ENCODE results near the gene USP22. TPM values are rescaled to one million over a fixed set of nuclear protein-coding genes. Genes with fewer than 3 reads are reported as not detected.

Gene USP22
- total RNA-seq, 1 donor: 129 TPM

GRCh38 chr17:20993863-20994778 is 48.7 kb downstream of the USP22 start:
- H3K4me1 ChIP-seq (ENCODE audit: insufficient read depth, low read length): no peaks in the 10 kb centered on the region
- H3K9me3 ChIP-seq (ENCODE audit: low read depth, low read length): no peaks in the 10 kb centered on the region
- no peaks in the 10 kb centered on the region for H3K27me3 ChIP-seq (ENCODE audit: insufficient read depth, low read length)
- H3K4me3 ChIP-seq (ENCODE audit: low read length): no peak overlapping the region

GRCh38 chr17:20992987-20993862 is 49.6 kb downstream of the USP22 start:
- no peak overlapping the region for H3K4me3 ChIP-seq (ENCODE audit: low read length)
- H3K4me1 ChIP-seq (ENCODE audit: insufficient read depth, low read length): no peaks in the 10 kb centered on the region
- H3K27me3 ChIP-seq (ENCODE audit: insufficient read depth, low read length): no peaks in the 10 kb centered on the region
- no peaks in the 10 kb centered on the region for H3K9me3 ChIP-seq (ENCODE audit: low read depth, low read length)

- H3K4me3 ChIP-seq (ENCODE audit: low read length): no peak overlapping the region
- H3K9me3 ChIP-seq (ENCODE audit: low read depth, low read length): no peaks in the 10 kb centered on the region
- no peaks in the 10 kb centered on the region for H3K27me3 ChIP-seq (ENCODE audit: insufficient read depth, low read length)
- H3K4me1 ChIP-seq (ENCODE audit: insufficient read depth, low read length): no peaks in the 10 kb centered on the region
Measured at GRCh38 chr17:20992416-20992815, 50.4 kb downstream of the USP22 start.

- no peaks in the 10 kb centered on the region for H3K27me3 ChIP-seq (ENCODE audit: insufficient read depth, low read length)
- no peaks in the 10 kb centered on the region for H3K9me3 ChIP-seq (ENCODE audit: low read depth, low read length)
- H3K4me1 ChIP-seq (ENCODE audit: insufficient read depth, low read length): no peaks in the 10 kb centered on the region
- H3K4me3 ChIP-seq (ENCODE audit: low read length): no peak overlapping the region
Measured at GRCh38 chr17:20991276-20992037, 51.4 kb downstream of the USP22 start.

DNA sequence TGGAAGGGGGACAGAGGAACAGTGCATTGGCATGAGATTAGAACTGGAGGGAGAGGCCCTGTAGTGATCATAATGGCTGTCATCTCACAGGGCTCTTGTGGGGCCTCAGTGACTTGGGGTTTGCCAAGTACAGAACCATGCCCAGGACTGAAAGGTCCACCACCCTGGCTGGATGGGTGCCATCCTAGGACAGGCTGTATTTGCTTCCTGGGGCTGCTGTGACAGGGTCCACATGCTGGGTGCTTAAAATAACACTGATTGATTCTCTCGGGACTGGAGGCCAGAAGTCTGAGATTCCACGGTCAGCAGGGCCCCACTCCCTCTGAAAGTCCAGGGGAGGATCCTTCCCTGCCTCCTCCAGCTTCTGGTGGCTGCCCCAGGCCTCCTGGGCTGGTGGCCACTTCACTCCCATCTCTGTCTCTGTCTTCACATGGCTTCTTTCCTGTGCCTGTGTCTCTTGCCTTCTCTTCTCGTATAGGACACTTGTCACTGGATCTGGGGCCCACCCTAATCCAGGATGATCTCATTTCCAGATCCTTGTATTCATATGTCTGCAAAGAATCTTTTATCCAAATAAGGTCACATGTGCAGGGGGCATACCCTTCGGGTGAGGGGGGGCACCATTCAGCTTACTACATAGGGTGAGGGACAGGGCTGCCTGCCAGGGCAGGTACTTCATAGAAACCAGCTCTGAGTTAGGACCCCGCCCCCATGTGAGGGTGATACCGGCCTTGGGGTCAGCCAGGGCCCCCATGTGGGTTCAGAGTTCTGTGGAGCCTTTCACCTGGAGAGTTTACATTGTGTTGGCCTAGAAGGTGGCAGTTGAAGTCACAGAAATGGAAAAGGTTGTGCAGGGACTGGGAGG is 52.6 kb downstream of the USP22 start:
- Histone ChIP-seq H3K4me3 (ENCODE audit: low read length) (no peak overlapping the region), H3K27me3 (ENCODE audit: insufficient read depth, low read length) (no peaks in the 10 kb centered on the region), H3K4me1 (ENCODE audit: insufficient read depth, low read length) (no peaks in the 10 kb centered on the region), H3K9me3 (ENCODE audit: low read depth, low read length) (no peaks in the 10 kb centered on the region)

DNA sequence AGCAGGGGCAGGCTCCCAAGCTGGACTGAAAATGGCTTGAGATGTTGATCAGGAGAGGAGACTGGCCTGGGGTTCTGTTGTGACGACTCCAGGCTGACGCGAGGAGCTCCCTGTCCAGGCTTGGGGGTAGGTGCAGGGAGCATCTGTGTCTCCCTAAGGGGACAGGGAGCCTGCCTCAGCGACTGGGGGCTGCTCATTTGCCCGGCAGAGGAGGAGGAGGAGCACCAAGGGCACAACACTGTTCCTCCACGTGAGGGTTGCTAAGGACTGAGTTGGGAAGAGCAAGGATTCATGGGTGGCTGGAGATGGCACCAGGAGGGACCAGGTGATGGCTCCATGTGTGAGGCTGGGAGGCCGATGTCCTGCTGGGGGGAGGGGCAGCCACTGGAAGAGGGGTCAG is 53.3 kb downstream of the USP22 start:
- H3K9me3 ChIP-seq (ENCODE audit: low read depth, low read length): no peaks in the 10 kb centered on the region
- H3K4me1 ChIP-seq (ENCODE audit: insufficient read depth, low read length): no peaks in the 10 kb centered on the region
- no peaks in the 10 kb centered on the region for H3K27me3 ChIP-seq (ENCODE audit: insufficient read depth, low read length)
- H3K4me3 ChIP-seq (ENCODE audit: low read length): no peak overlapping the region

- Histone ChIP-seq H3K4me3 (ENCODE audit: low read length) (no peak overlapping the region), H3K4me1 (ENCODE audit: insufficient read depth, low read length) (no peaks in the 10 kb centered on the region), H3K9me3 (ENCODE audit: low read depth, low read length) (no peaks in the 10 kb centered on the region), H3K27me3 (ENCODE audit: insufficient read depth, low read length) (no peaks in the 10 kb centered on the region)
Measured at GRCh38 chr17:20988896-20989295, 53.9 kb downstream of the USP22 start.

DNA sequence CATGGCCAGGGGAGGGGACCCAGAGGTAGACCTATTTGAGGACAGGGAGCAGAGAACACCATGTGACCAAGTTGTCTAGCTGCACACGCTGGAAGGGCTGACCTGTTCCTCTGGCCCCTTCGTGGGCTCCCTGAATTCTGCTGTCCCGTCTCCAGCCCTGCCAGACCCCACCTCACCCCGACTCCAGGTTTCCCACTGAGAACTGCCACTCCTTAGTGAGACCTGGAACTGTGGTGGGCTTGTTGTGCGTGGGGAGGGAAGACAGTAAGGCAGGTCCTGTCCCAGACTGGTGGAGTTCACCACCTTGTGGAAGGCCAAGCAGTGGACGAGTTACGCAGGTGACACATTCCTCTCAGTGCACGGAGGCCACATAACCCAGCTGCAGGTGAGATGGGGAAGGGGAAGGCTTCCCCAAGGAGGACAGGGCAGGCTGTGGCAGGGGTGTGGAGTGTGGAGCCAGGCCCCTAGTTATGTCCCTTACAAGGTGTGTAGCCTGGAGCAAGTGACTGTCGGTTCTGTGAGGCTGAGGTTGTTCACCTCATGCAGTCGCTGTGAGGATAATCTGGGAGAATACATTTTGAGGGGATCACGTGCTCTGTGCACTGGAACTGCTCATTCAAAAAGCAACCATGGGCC is 54.7 kb downstream of the USP22 start:
- Histone ChIP-seq H3K27me3 (ENCODE audit: insufficient read depth, low read length) (no peaks in the 10 kb centered on the region), H3K4me1 (ENCODE audit: insufficient read depth, low read length) (no peaks in the 10 kb centered on the region), H3K9me3 (ENCODE audit: low read depth, low read length) (no peaks in the 10 kb centered on the region), H3K4me3 (ENCODE audit: low read length) (no peak overlapping the region)

DNA sequence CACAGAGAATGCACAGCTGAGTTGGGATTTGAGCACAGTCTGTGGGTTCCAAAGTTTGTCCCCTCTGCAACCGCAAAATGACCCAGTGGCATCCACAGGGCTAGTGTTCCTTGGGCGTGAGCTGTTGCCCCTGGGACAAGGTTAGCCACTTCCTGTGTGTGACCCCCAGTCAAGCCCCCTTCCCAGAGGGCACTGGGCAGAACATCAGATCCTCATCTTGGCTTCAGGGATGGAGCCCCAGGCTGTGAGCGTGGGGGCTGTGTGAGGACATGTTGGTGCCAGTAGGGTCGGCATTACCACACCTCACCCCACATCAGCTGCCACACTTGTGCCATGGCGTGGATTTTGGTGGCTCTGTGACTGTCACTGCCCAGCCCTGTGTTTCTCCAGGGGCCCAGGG is 55.3 kb downstream of the USP22 start:
- no peaks in the 10 kb centered on the region for H3K4me1 ChIP-seq (ENCODE audit: insufficient read depth, low read length)
- no peaks in the 10 kb centered on the region for H3K27me3 ChIP-seq (ENCODE audit: insufficient read depth, low read length)
- no peak overlapping the region for H3K4me3 ChIP-seq (ENCODE audit: low read length)
- H3K9me3 ChIP-seq (ENCODE audit: low read depth, low read length): no peaks in the 10 kb centered on the region

DNA sequence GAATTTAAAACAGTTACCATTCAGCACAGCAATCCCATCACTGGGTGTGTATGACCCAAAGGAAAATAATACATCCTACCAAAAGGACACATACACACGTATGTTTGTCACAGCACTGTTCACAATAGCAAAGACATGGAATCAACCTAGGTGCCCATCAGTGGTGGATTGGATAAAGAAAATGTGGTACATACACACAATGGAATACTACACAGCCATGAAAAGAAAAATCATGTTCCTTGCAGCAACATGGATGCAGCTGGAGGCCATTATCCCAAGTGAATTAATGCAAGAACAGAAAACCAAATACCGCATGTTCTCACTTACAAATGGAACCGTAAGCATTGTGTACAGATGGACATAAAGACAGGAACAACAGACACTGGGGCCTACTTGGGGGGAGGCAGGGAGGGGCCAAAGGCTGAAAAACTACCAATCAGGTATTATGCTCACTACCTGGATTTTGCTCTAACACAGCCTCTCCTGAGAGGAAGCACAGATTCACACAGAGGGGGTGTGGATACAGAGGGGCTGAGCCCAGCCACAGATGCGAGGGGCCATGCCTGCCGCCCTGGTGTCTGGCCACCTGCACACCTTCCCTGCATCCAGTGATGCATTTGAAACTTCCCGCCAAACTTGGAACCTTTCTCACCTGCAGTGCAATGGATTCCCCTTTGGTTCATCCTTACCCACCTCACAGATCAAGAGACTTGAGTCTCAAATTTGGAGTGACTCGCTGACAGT is 55.9 kb downstream of the USP22 start:
- Histone ChIP-seq H3K27me3 (ENCODE audit: insufficient read depth, low read length) (no peaks in the 10 kb centered on the region), H3K4me3 (ENCODE audit: low read length) (no peak overlapping the region), H3K4me1 (ENCODE audit: insufficient read depth, low read length) (no peaks in the 10 kb centered on the region), H3K9me3 (ENCODE audit: low read depth, low read length) (no peaks in the 10 kb centered on the region)

- peaks cover 2% of the 10 kb centered on the region for H3K27me3 ChIP-seq (ENCODE audit: insufficient read depth, low read length)
- H3K4me3 ChIP-seq (ENCODE audit: low read length): no peak overlapping the region
- H3K9me3 ChIP-seq (ENCODE audit: low read depth, low read length): no peaks in the 10 kb centered on the region
- H3K4me1 ChIP-seq (ENCODE audit: insufficient read depth, low read length): no peaks in the 10 kb centered on the region
Measured at GRCh38 chr17:20983359-20983637, 59.5 kb downstream of the USP22 start.

GRCh38 chr17:20982589-20983358 is 60.0 kb downstream of the USP22 start:
- H3K4me3 ChIP-seq (ENCODE audit: low read length): no peak overlapping the region
- H3K27me3 ChIP-seq (ENCODE audit: insufficient read depth, low read length): peaks cover 2% of the 10 kb centered on the region
- H3K4me1 ChIP-seq (ENCODE audit: insufficient read depth, low read length): no peaks in the 10 kb centered on the region
- no peaks in the 10 kb centered on the region for H3K9me3 ChIP-seq (ENCODE audit: low read depth, low read length)

Measured in mononuclear cell (primary cell).